GM23248 (cell line): Measurements from ENCODE around the gene KDM8. TPM values are rescaled to one million over a fixed set of nuclear protein-coding genes. Genes with fewer than 3 reads are reported as not detected.
"Not testable (repeated sequence)": the region's sequence is repeated elsewhere in the genome, so short reads cannot be mapped to it uniquely, and the experiment has no call there.

ENCODE experiments used
- DNase-seq: peaks from one replicate; pipeline ENCODE4 v3.0.0-alpha.2; 2015
- H2AFZ ChIP-seq: fragments of 200-600 bp; sonication (generic); 2 replicates; pipeline ENCODE4 v1.6.1; 2016; ENCODE audit warnings: antibody characterized with exemption
- H3F3A ChIP-seq: fragments of 200-600 bp; sonication (generic); 2 replicates; pipeline ENCODE4 v1.6.1; 2016; ENCODE audit warnings: mild to moderate bottlenecking, antibody characterized with exemption, mixed run types; ENCODE audit not compliant: insufficient read depth
- H3K27ac ChIP-seq: fragments of 200-600 bp; sonication (generic); 2 replicates; pipeline ENCODE4 v1.5.1; 2016; ENCODE audit warnings: mild to moderate bottlenecking
- H3K27me3 ChIP-seq: fragments of 200-600 bp; sonication (generic); replicated peaks from 2 replicates; pipeline ENCODE4 v1.6.1; 2016; ENCODE audit warnings: mild to moderate bottlenecking; ENCODE audit not compliant: insufficient read depth
- H3K36me3 ChIP-seq: fragments of 200-600 bp; sonication (generic); 2 replicates; pipeline ENCODE4 v1.6.1; 2016; ENCODE audit warnings: low read depth, mild to moderate bottlenecking
- H3K4me1 ChIP-seq: fragments of 200-600 bp; sonication (generic); 2 replicates; pipeline ENCODE4 v1.6.1; 2016; ENCODE audit warnings: mild to moderate bottlenecking; ENCODE audit not compliant: insufficient read depth
- H3K4me2 ChIP-seq: fragments of 200-600 bp; sonication (generic); one replicate; pipeline ENCODE4 v1.6.1; 2016; ENCODE audit warnings: mild to moderate bottlenecking; ENCODE audit not compliant: unreplicated experiment
- H3K4me3 ChIP-seq: fragments of 200-600 bp; sonication (generic); 2 replicates; pipeline ENCODE4 v1.5.1; 2016; ENCODE audit warnings: mild to moderate bottlenecking
- H3K79me2 ChIP-seq: fragments of 200-600 bp; sonication (generic); 2 replicates; pipeline ENCODE4 v1.6.1; 2016; ENCODE audit warnings: mild to moderate bottlenecking; ENCODE audit not compliant: insufficient read depth
- H3K9ac ChIP-seq: fragments of 200-600 bp; sonication (generic); 2 replicates; pipeline ENCODE4 v1.6.1; 2016; ENCODE audit warnings: mild to moderate bottlenecking
- H3K9me2 ChIP-seq: fragments of 200-600 bp; sonication (generic); 2 replicates; pipeline ENCODE4 v1.6.1; 2016; ENCODE audit warnings: mixed run types, mild to moderate bottlenecking, moderate library complexity; ENCODE audit not compliant: insufficient read depth
- H3K9me3 ChIP-seq: fragments of 200-600 bp; sonication (generic); one replicate; pipeline ENCODE4 v1.6.1; 2017; ENCODE audit warnings: low read depth
- H4K20me1 ChIP-seq: fragments of 200-600 bp; sonication (generic); 2 replicates; pipeline ENCODE4 v1.6.0; 2016; ENCODE audit not compliant: insufficient read depth
- EZH2 ChIP-seq: fragments of 200-600 bp; sonication (generic); IDR thresholded peaks from 2 replicates; pipeline ENCODE4 v1.6.1; 2018; ENCODE audit warnings: antibody characterized with exemption, mild to moderate bottlenecking; ENCODE audit not compliant: insufficient read depth, poor library complexity, severe bottlenecking
- EZH2phosphoT487 ChIP-seq: fragments of 200-600 bp; sonication (generic); IDR thresholded peaks from 2 replicates; pipeline ENCODE4 v1.6.1; 2018; ENCODE audit warnings: antibody characterized with exemption, moderate library complexity, mild to moderate bottlenecking, low read depth; ENCODE audit not compliant: insufficient read depth
- WGBS, 2 experiments: methylation state at CpG; one replicate each; pipeline ENCODE4 v1.1.6; 2015 to 2017; ENCODE audit warnings: low lambda C conversion rate in 2 of 2, low coverage in 1 of 2; ENCODE audit errors: missing lambda C conversion rate in 2 of 2; 5-methylcytosine and 5-hydroxymethylcytosine counted together
- in situ Hi-C: fragments of 300-500 bp; cut with MboI; formaldehyde crosslinking; loops from 2 replicates; pipeline ENCODE4 v1.15.0; 2020
- polyA plus RNA-seq: library from polyadenylated mRNA; unstranded; fragments of >200 nt; fragmentation: Nextera tagmentation; extraction: Ambion mirVana; gene quantifications from 2 replicates; pipeline ENCODE4 v1.2.1, GENCODE V29; 2016
- total RNA-seq: library from RNA; depleted of rRNA; stranded (reverse); fragments of >200 nt; shearing (Covaris generic); gene quantifications from 2 replicates; pipeline ENCODE4 v1.2.3, GENCODE V29; 2014

Gene KDM8
- total and polyA plus RNA-seq, 2 experiments from 2014 or later, result 2.5 to 3.5 TPM

DNA sequence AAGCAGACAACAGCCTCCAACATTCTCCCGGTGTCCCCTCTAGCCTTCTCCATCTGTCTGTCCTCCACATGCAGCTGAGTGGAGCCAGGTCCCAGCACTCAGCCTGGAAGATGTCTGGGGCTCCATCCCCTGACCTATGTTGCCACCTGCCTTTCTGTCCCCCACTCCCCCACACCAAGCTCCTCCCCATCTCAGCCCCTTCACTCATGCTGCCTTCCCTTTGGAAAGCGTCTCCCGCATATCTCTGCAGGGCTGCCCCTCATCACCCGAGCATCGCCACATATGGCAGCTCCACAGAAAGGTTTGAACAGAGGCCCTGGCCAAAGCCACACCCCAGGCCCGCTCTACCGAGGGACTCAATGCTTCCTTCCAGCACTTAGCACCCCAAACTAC, 41.0 kb downstream of the KDM8 start:
- in situ Hi-C loops, result no loop called here
- H3K9me3 ChIP-seq, result no peaks in the 10 kb centered on the region
- peaks cover 23% of the 10 kb centered on the region; the same call in 1 of the 2 replicates for H3K79me2 ChIP-seq
- H3K9me2 ChIP-seq, result no peaks in the 10 kb centered on the region
- H3K4me3 ChIP-seq, result no peak overlapping the region
- H3K4me1 ChIP-seq, result peaks cover 52% of the 10 kb centered on the region
- no peaks in the 10 kb centered on the region for H4K20me1 ChIP-seq
- H3K36me3 ChIP-seq, result no peaks in the 10 kb centered on the region
- WGBS, 2 experiments, result 80 to 82% methylated on average over 6 to 7 of the region's 7 CpGs
- no peak for DNase-seq
- H3K27me3 ChIP-seq, result no peaks in the 10 kb centered on the region
- peaks cover 54% of the 10 kb centered on the region for H3F3A ChIP-seq
- no peak for TF ChIP-seq EZH2
- no peak for TF ChIP-seq EZH2phosphoT487
- peak overlapping the region; percentile 95 for H3K27ac ChIP-seq
- peak overlapping the region; percentile 76; the same call in 1 of the 2 replicates for H3K9ac ChIP-seq
- H2AFZ ChIP-seq, result no peak overlapping the region
- H3K4me2 ChIP-seq, result no peak overlapping the region

DNA sequence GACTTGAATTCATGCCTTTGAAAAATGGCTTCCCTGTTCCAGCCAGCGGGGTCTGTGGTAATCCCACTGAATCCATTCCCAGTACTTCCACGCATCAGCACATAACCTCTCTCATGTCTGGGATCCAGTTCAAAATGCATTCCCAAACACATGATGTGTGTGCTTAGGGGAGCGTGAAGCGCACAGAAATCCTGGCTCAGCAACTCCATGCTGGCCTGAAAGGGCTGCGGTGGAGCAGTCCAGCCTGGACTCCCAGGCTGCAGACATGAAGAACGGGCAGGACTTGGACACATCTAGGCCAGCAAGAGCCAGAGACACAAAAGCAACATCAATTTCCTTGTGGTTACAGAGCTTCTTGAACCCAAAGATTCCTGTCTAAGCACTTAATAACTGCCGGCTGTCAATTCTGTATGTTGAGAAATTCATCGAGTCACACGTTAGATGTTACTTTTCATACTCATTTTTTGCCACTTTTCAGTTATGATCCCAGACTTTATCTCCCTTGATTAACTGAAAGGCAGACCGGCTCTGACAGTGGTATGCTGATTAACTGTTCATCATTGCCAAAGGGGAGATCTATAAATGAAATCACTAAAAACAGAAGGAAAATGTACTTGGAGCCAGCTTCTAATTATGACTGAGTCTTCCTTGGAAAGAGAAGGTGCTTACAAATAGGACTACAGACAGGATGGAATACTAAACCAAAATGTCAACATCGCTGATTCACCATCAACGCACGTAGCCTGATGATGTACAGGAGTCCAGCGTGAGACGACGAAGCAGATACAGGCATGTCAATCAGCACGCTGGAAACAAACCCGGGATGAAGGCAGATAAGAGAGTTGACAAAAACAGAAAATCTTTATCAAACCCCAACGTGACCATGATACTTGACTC, 42.2 kb downstream of the KDM8 start:
- peak; percentile 93 for DNase-seq
- peaks cover 52% of the 10 kb centered on the region for H3K4me1 ChIP-seq
- in situ Hi-C loops, result no loop called here
- H3K4me2 ChIP-seq, result peak overlapping the region; percentile 82
- H3K9ac ChIP-seq, result peak overlapping the region; percentile 76
- H3K9me2 ChIP-seq, result no peaks in the 10 kb centered on the region
- peak overlapping the region; percentile 17 for H2AFZ ChIP-seq
- peaks cover 52% of the 10 kb centered on the region for H3F3A ChIP-seq
- no peaks in the 10 kb centered on the region for H3K36me3 ChIP-seq
- TF ChIP-seq EZH2phosphoT487, result 0 out of 2 replicates have a peak, but pooled peaks have one; percentile 65
- no peak for TF ChIP-seq EZH2
- peaks cover 31% of the 10 kb centered on the region; the same call in 1 of the 2 replicates for H3K79me2 ChIP-seq
- no peaks in the 10 kb centered on the region for H3K9me3 ChIP-seq
- H3K27me3 ChIP-seq, result no peaks in the 10 kb centered on the region
- H4K20me1 ChIP-seq, result no peaks in the 10 kb centered on the region
- peak overlapping the region; percentile 48 for H3K4me3 ChIP-seq
- 1 to 3% methylated on average over 19 of the region's 19 CpGs for WGBS, 2 experiments
- peak overlapping the region; percentile 95 for H3K27ac ChIP-seq

DNA sequence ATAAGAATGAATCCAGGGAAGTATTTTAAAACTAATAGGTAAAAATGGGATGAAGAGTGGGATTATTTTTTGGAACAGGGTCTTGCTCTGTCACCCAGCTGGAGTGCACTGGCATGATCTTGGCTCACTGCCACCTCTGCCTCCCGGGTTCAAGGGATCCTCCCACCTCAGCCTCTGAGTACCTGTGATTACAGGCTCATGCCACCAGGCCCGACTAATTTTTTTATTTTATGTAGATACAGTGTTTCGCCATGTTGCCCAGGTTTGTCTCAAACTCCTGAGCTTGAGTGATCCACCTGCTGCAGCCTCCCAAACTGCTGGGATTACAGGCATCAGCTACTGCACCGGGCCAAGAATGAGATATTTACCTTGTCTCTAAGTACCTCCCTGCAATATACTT, 43.1 kb downstream of the KDM8 start:
- in situ Hi-C loops, result no loop called here
- Histone ChIP-seq H3K4me3 (no peak overlapping the region), H2AFZ (no peak overlapping the region), H3K9me3 (no peaks in the 10 kb centered on the region), H3K9me2 (no peaks in the 10 kb centered on the region), H3K79me2 (peaks cover 35% of the 10 kb centered on the region), H3K27ac (peak overlapping the region; percentile 95), H3K27me3 (no peaks in the 10 kb centered on the region), H3F3A (peaks cover 44% of the 10 kb centered on the region), H3K4me2 (peak overlapping the region; percentile 82), H3K4me1 (peaks cover 47% of the 10 kb centered on the region), H3K9ac (peak overlapping the region; percentile 76), H3K36me3 (no peaks in the 10 kb centered on the region), H4K20me1 (no peaks in the 10 kb centered on the region)
- TF ChIP-seq EZH2phosphoT487, result no peak
- TF ChIP-seq EZH2, result no peak
- WGBS, 2 experiments, result 73 to 74% methylated on average over 4 of the region's 4 CpGs
- DNase-seq, result no peak

DNA sequence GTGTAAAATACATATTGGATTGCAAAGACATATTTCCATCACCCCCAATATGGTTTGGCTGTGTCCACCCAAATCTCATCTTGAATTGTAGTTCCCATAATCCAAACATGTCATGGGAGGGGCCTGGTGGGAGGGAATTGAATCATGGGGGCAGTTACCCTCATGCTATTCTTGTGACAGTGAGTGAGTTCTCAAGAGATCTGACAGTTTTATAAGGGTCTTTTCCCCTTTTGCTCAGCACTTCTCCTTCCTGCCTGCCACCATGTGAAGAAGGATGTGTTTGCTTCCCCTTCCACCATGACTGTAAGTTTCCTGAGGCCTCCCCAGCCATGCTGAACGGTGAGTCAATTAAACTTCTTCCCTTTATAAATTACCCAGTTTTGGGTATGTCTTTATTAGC, 43.8 kb downstream of the KDM8 start:
- H3K4me3 ChIP-seq, H4K20me1 ChIP-seq, H3K4me2 ChIP-seq, H3K27me3 ChIP-seq, H3K9ac ChIP-seq, H3K36me3 ChIP-seq, in situ Hi-C loops, DNase-seq, H2AFZ ChIP-seq, H3K27ac ChIP-seq, H3K9me3 ChIP-seq, H3K9me2 ChIP-seq: not testable (repeated sequence)
- H3K4me1 ChIP-seq, result peaks cover 40% of the 10 kb centered on the region
- 91 to 100% methylated on average over 1 of the region's 1 CpG for WGBS, 2 experiments
- peaks cover 40% of the 10 kb centered on the region for H3F3A ChIP-seq
- peaks cover 41% of the 10 kb centered on the region for H3K79me2 ChIP-seq
